Measurements from ENCODE around the gene TMEM222. TPM values are rescaled to one million over a fixed set of nuclear protein-coding genes. Genes with fewer than 3 reads are reported as not detected.

Gene TMEM222
- total RNA-seq, 4 donors from 2014 or later = 20.0 to 33.0 (median 27.1) TPM

- Histone ChIP-seq H3K4me3 (no peak overlapping the region), H3K36me3 (no peaks in the 10 kb centered on the region), H3K9me3 (no peaks in the 10 kb centered on the region), H3K27me3 (peaks cover 0 to 5% (median 0%) of the 10 kb centered on the region in 4 donors), H3K27ac (no peak overlapping the region), H3K4me1 (peaks cover 5 to 19% (median 7%) of the 10 kb centered on the region in 3 donors)
- intact Hi-C loops (cut with DNase I) = no loop called here
- 65 to 83% methylated on average over 4 of the region's 5 CpGs for WGBS, 2 donors
- DNase-seq = no peak
- TF ChIP-seq POLR2A (IDR thresholded peaks at IDR 0.05) (no peak), CTCF (IDR thresholded peaks at IDR 0.05) (no peak)
These were observed 5.1 kb upstream of the TMEM222 start for GRCh38 chr1:27316860-27317259.

GRCh38 chr1:27318136-27318535, 3.8 kb upstream of the TMEM222 start:
- Histone ChIP-seq H3K27ac (no peak overlapping the region), H3K4me1 (peaks cover 7 to 25% (median 8%) of the 10 kb centered on the region in 3 donors), H3K36me3 (no peaks in the 10 kb centered on the region), H3K27me3 (peaks cover 0 to 5% (median 0%) of the 10 kb centered on the region in 4 donors), H3K4me3 (no peak overlapping the region), H3K9me3 (no peaks in the 10 kb centered on the region)
- intact Hi-C loops (cut with DNase I) = no loop called here
- TF ChIP-seq CTCF (IDR thresholded peaks at IDR 0.05) (no peak), POLR2A (IDR thresholded peaks at IDR 0.05) (no peak)
- WGBS, 2 donors = 33 to 42% methylated on average over 4 of the region's 4 CpGs
- no peak for DNase-seq

- Histone ChIP-seq H3K36me3 (no peaks in the 10 kb centered on the region), H3K27me3 (peaks cover 0 to 5% (median 0%) of the 10 kb centered on the region in 4 donors), H3K27ac (no peak overlapping the region), H3K4me1 (peaks cover 9 to 30% (median 13%) of the 10 kb centered on the region in 3 donors), H3K9me3 (no peaks in the 10 kb centered on the region), H3K4me3 (no peak overlapping the region)
- DNase-seq = no peak
- no peak for TF ChIP-seq POLR2A (IDR thresholded peaks at IDR 0.05)
- TF ChIP-seq CTCF (IDR thresholded peaks at IDR 0.05) = no peak
- intact Hi-C loops (cut with DNase I) = no loop called here
- WGBS, 2 donors = 60 to 100% methylated on average over 1 of the region's 1 CpG
These were observed 3.4 kb upstream of the TMEM222 start for GRCh38 chr1:27318596-27318995.

- Histone ChIP-seq H3K9me3 (no peaks in the 10 kb centered on the region), H3K36me3 (peaks cover 4 to 38% (median 7%) of the 10 kb centered on the region in 3 donors), H3K27ac (peak overlapping the region; percentile 91 to 96 (median 95)), H3K27me3 (peaks cover 0 to 5% (median 0%) of the 10 kb centered on the region in 4 donors), H3K4me1 (peaks cover 19 to 63% (median 33%) of the 10 kb centered on the region in 3 donors), H3K4me3 (peak overlapping the region; percentile 89 to 96 (median 94))
- no peak for TF ChIP-seq CTCF (IDR thresholded peaks at IDR 0.05)
- no peak for TF ChIP-seq POLR2A (IDR thresholded peaks at IDR 0.05)
- WGBS, 2 donors = 11 to 13% methylated on average over 9 to 10 of the region's 10 CpGs
- no peak for DNase-seq
- intact Hi-C loops (cut with DNase I) = no loop called here
These were observed 742 bp downstream of the TMEM222 start for GRCh38 chr1:27322569-27323240.

- TF ChIP-seq POLR2A (IDR thresholded peaks at IDR 0.05) (no peak), CTCF (IDR thresholded peaks at IDR 0.05) (no peak)
- Histone ChIP-seq H3K9me3 (no peaks in the 10 kb centered on the region), H3K4me3 (no peak overlapping the region), H3K36me3 (peaks cover 7 to 64% (median 7%) of the 10 kb centered on the region in 3 donors), H3K27me3 (no peaks in the 10 kb centered on the region), H3K4me1 (peaks cover 16 to 69% (median 33%) of the 10 kb centered on the region in 3 donors), H3K27ac (no peak overlapping the region)
- 88 to 93% methylated on average over 5 to 11 of the region's 15 CpGs for WGBS, 2 donors
- intact Hi-C loops (cut with DNase I) = no loop called here
- no peak for DNase-seq
These were observed 3.3 kb downstream of the TMEM222 start for GRCh38 chr1:27325286-27325685.
